ENCODE data around the gene WASF3. TPM values are rescaled to one million over a fixed set of nuclear protein-coding genes. Genes with fewer than 3 reads are reported as not detected.
"Not testable (repeated sequence)": the region's sequence is repeated elsewhere in the genome, so short reads cannot be mapped to it uniquely, and the experiment has no call there.

WASF3 gene
- total RNA-seq, 2 donors from 2014 or later: 3.1 to 4.1 TPM

- ATAC-seq: no peak
- DNase-seq: no peak
- intact Hi-C loops (cut with DNase I, micrococcal nuclease): no loop called here
Observed at GRCh38 chr13:26606631-26607030, 49.1 kb downstream of the WASF3 start.

GRCh38 chr13:26614721-26615120 is 57.2 kb downstream of the WASF3 start:
- intact Hi-C loops (cut with DNase I, micrococcal nuclease): no loop called here
- DNase-seq: no peak
- ATAC-seq: no peak

- intact Hi-C loops (cut with DNase I, micrococcal nuclease): no loop called here
- ATAC-seq (no peak), DNase-seq (no peak)
Observed at GRCh38 chr13:26616126-26616525, 58.6 kb downstream of the WASF3 start.

- DNase-seq (no peak), ATAC-seq (no peak)
- intact Hi-C loops (cut with DNase I, micrococcal nuclease): no loop called here
Observed at GRCh38 chr13:26618726-26619125, 61.2 kb downstream of the WASF3 start.

- no peak for DNase-seq
- intact Hi-C loops (cut with DNase I, micrococcal nuclease): no loop called here
- no peak for ATAC-seq
Observed at GRCh38 chr13:26619358-26619757, 61.9 kb downstream of the WASF3 start.

- intact Hi-C loops (cut with DNase I, micrococcal nuclease): no loop called here
- DNase-seq (peak; percentile 11 to 31), ATAC-seq (peak; percentile 99)
Observed at GRCh38 chr13:26621731-26622401, 64.4 kb downstream of the WASF3 start.

GRCh38 chr13:26623125-26623524 is 65.6 kb downstream of the WASF3 start:
- ATAC-seq (no peak), DNase-seq (no peak)
- intact Hi-C loops (cut with DNase I, micrococcal nuclease): no loop called here

GRCh38 chr13:26624572-26624971 is 67.1 kb downstream of the WASF3 start:
- ATAC-seq (no peak), DNase-seq (no peak)
- intact Hi-C loops (cut with DNase I, micrococcal nuclease): no loop called here

GRCh38 chr13:26626271-26626670 is 68.8 kb downstream of the WASF3 start:
- no peak for ATAC-seq
- no peak for DNase-seq
- intact Hi-C loops (cut with DNase I, micrococcal nuclease): no loop called here

GRCh38 chr13:26628706-26629105 is 71.2 kb downstream of the WASF3 start:
- ATAC-seq: peak; percentile 97
- DNase-seq: peak in 1 of 2 donors; percentile 31
- intact Hi-C loops (cut with DNase I, micrococcal nuclease): no loop called here

- peak in 1 of 2 donors; percentile 18 for DNase-seq
- intact Hi-C loops (cut with DNase I, micrococcal nuclease): no loop called here
- ATAC-seq: peak; percentile 76
Observed at GRCh38 chr13:26629260-26629825, 71.9 kb downstream of the WASF3 start.

GRCh38 chr13:26635634-26636033 is 78.2 kb downstream of the WASF3 start:
- DNase-seq; ATAC-seq; intact Hi-C loops (cut with DNase I, micrococcal nuclease): not testable (repeated sequence)

GRCh38 chr13:26636073-26636472 is 78.6 kb downstream of the WASF3 start:
- DNase-seq; ATAC-seq; intact Hi-C loops (cut with DNase I, micrococcal nuclease): not testable (repeated sequence)

GRCh38 chr13:26646603-26647002 is 89.1 kb downstream of the WASF3 start:
- ATAC-seq: no peak
- DNase-seq: no peak
- intact Hi-C loops (cut with DNase I, micrococcal nuclease): no loop called here

- ATAC-seq (no peak), DNase-seq (no peak)
- intact Hi-C loops (cut with DNase I, micrococcal nuclease): no loop called here
Observed at GRCh38 chr13:26651234-26651633, 93.8 kb downstream of the WASF3 start.

GRCh38 chr13:26653310-26653709 is 95.8 kb downstream of the WASF3 start:
- intact Hi-C loops (cut with DNase I, micrococcal nuclease): no loop called here
- DNase-seq: no peak
- ATAC-seq: no peak

GRCh38 chr13:26653842-26654241 is 96.4 kb downstream of the WASF3 start:
- no peak for DNase-seq
- ATAC-seq: no peak
- intact Hi-C loops (cut with DNase I, micrococcal nuclease): no loop called here

- ATAC-seq (no peak), DNase-seq (no peak)
- intact Hi-C loops (cut with DNase I, micrococcal nuclease): no loop called here
Observed at GRCh38 chr13:26656919-26657318, 99.4 kb downstream of the WASF3 start.

GRCh38 chr13:26658448-26659385 is 101.2 kb downstream of the WASF3 start:
- intact Hi-C loops (cut with DNase I, micrococcal nuclease): no loop called here
- ATAC-seq: no peak
- no peak for DNase-seq

GRCh38 chr13:26660185-26660584 is 102.7 kb downstream of the WASF3 start:
- DNase-seq (no peak), ATAC-seq (no peak)
- intact Hi-C loops (cut with DNase I, micrococcal nuclease): no loop called here
